ENCODE measurements around the gene PLD4.

GRCh38 chr14:104897330-104898194, 27.1 kb upstream of the PLD4 start:
- TF ChIP-seq REST (IDR thresholded peaks at IDR 0.05; ENCODE audit: insufficient replicate concordance, low read depth) (no peak), POLR2AphosphoS5 (IDR thresholded peaks at IDR 0.05; ENCODE audit: low read depth) (no peak), CTCF (IDR thresholded peaks at IDR 0.05; ENCODE audit: insufficient read depth, low read length) (no peak)
